ENCODE results near the gene SCUBE3.

GRCh38 chr6:35177157-35177556 is 36.6 kb upstream of the SCUBE3 start:
- no peak for TF ChIP-seq POLR2AphosphoS5 (IDR thresholded peaks at IDR 0.05; ENCODE audit: low read depth)
- no peak for TF ChIP-seq CTCF (IDR thresholded peaks at IDR 0.05; ENCODE audit: insufficient read depth, low read length)

Measured in HL-60 (cell line).